K562 (cell line): ENCODE data around the gene MAP4K4. TPM values are rescaled to one million over a fixed set of nuclear protein-coding genes. Genes with fewer than 3 reads are reported as not detected.

ENCODE experiments used
- ATAC-seq: fragments of 200-7000 bp; cut with Tn5 transposase; 3 replicates; pipeline ENCODE4 v1.9.1; 2020; ENCODE audit warnings: moderate library complexity
- BruUV-seq: library from RNA; stranded (reverse); fragments of 400-500 nt; replicated peaks from 2 replicates; lab custom pipeline; 2021; lab: Mats Ljungman, UMichigan
- CTCF ChIA-PET: fragments of 300-600 bp; formaldehyde crosslinking; extraction: SDS; loops from one replicate; lab custom pipeline; 2021; ENCODE audit warnings: low intra/inter-chr PET ratio; lab: Yijun Ruan, JAX
- POLR2A ChIA-PET: fragments of 300-600, 350-650 bp; sonication (Branson Sonifier 250); formaldehyde crosslinking; extraction: SDS; loops from one replicate; lab custom pipeline; 2021; ENCODE audit warnings: antibody characterized with exemption, inconsistent platforms; lab: Yijun Ruan, JAX
- DNase-seq, 4 experiments: peaks; one replicate each; pipeline versions ENCODE4 v3.0.0 to v3.0.0-alpha.2; 2011 to 2018; ENCODE audit warnings: low spot score in 3 of 4, mixed read lengths in 3 of 4; ENCODE audit errors: extremely low read depth in 1 of 4
- FAIRE-seq: peaks from 2 replicates; lab custom pipeline; 2011; peaks lifted over from hg19 to GRCh38; lab: Jason Lieb, UNC
- H2AFZ ChIP-seq: 2 replicates; pipeline ENCODE4 v1.6.0; 2011; ENCODE audit warnings: low read depth, low read length, control low read depth, inconsistent platforms
- H3K27ac ChIP-seq: fragments of 200-600 bp; 3 replicates; pipeline ENCODE4 v1.8.0; 2011; ENCODE audit warnings: low read depth, mild to moderate bottlenecking, control low read depth, inconsistent platforms, low read length, moderate library complexity, mixed read lengths; ENCODE audit errors: extremely low read depth
- H3K27me3 ChIP-seq, 2 experiments: fragments of 300-600 bp in 1 of 2; 2 replicates in 1 of 2; 3 replicates in 1 of 2; pipeline versions ENCODE4 v1.6.0 to v1.8.0; 2011; ENCODE audit warnings: inconsistent platforms in 2 of 2, low read length in 2 of 2, mild to moderate bottlenecking in 1 of 2, mixed read lengths in 1 of 2, moderate library complexity in 1 of 2; ENCODE audit not compliant: control insufficient read depth in 2 of 2, insufficient read depth in 2 of 2
- H3K36me3 ChIP-seq: fragments of 300-600 bp; 3 replicates; pipeline ENCODE4 v1.8.0; 2011; ENCODE audit warnings: mild to moderate bottlenecking, low read length, inconsistent platforms; ENCODE audit not compliant: control insufficient read depth, insufficient read depth
- H3K4me1 ChIP-seq, 2 experiments: fragments of 200-600 bp in 1 of 2; replicated peaks in 1 of 2; 2 replicates in 1 of 2; 3 replicates in 1 of 2; pipeline versions ENCODE4 v1.5.1 to v1.8.0; 2011; ENCODE audit warnings: inconsistent platforms in 2 of 2, low read length in 2 of 2, mild to moderate bottlenecking in 1 of 2, mixed read lengths in 1 of 2, moderate library complexity in 1 of 2; ENCODE audit not compliant: control insufficient read depth in 2 of 2, insufficient read depth in 2 of 2
- H3K4me2 ChIP-seq: 2 replicates; pipeline ENCODE4 v1.6.1; 2011; ENCODE audit warnings: low read length, control low read depth, inconsistent platforms, mixed read lengths; ENCODE audit not compliant: insufficient read depth
- H3K4me3 ChIP-seq: fragments of 200-600 bp; sonication (generic), shearing (Covaris generic); 2 replicates; pipeline ENCODE4 v1.5.1; 2016; ENCODE audit warnings: control low read depth, inconsistent platforms
- H3K79me2 ChIP-seq: fragments of 200-600 bp; 3 replicates; pipeline ENCODE4 v1.8.0; 2011; ENCODE audit warnings: low read length, inconsistent platforms; ENCODE audit not compliant: control insufficient read depth, insufficient read depth
- H3K9ac ChIP-seq, 2 experiments: 2 replicates each; pipeline versions ENCODE4 v1.6.0 to v1.6.1; 2011; ENCODE audit warnings: low read depth in 2 of 2, low read length in 2 of 2, control low read depth in 1 of 2, inconsistent platforms in 1 of 2, mild to moderate bottlenecking in 1 of 2, mixed read lengths in 1 of 2; ENCODE audit not compliant: insufficient read depth in 1 of 2
- H3K9me1 ChIP-seq: one replicate; pipeline ENCODE4 v1.6.0; 2011; ENCODE audit warnings: inconsistent platforms, mild to moderate bottlenecking, low read length, moderate library complexity; ENCODE audit not compliant: control insufficient read depth, insufficient read depth
- H3K9me3 ChIP-seq: replicated peaks from 2 replicates; pipeline ENCODE4 v1.5.1; 2011; ENCODE audit warnings: low read depth, low read length, inconsistent platforms; ENCODE audit not compliant: control insufficient read depth, insufficient read depth
- H4K20me1 ChIP-seq: replicated peaks from 2 replicates; pipeline ENCODE4 v1.6.1; 2011; ENCODE audit warnings: low read length, inconsistent platforms, mixed read lengths; ENCODE audit not compliant: control insufficient read depth, insufficient read depth
- ESRRA ChIP-seq: fragments of 450-650 bp; IDR thresholded peaks from 2 replicates; pipeline ENCODE4 v1.6.1; 2014; ENCODE audit warnings: low read depth, mild to moderate bottlenecking, moderate library complexity, borderline replicate concordance
- HMG20A ChIP-seq: fragments of 450-650 bp; formaldehyde crosslinking; conservative IDR thresholded peaks from 2 replicates; pipeline ENCODE4 v1.4.0; 2020; ENCODE audit warnings: mild to moderate bottlenecking, mixed read lengths
- LEF1 ChIP-seq: fragments of 450-650 bp; IDR thresholded peaks from 2 replicates; pipeline ENCODE4 v1.6.1; 2016; ENCODE audit warnings: mild to moderate bottlenecking
- MLLT1 ChIP-seq, 2 experiments: fragments of 450-650 bp; IDR thresholded peaks; 2 replicates each; pipeline ENCODE4 v1.6.1; 2016
- MYBL2 ChIP-seq, 2 experiments: fragments of 450-650 bp in 1 of 2; sonication (generic) in 1 of 2; formaldehyde crosslinking in 1 of 2; IDR thresholded peaks; 2 replicates each; pipeline versions ENCODE4 v1.6.1 to v1.8.1; 2017 to 2022; ENCODE audit warnings: borderline replicate concordance in 1 of 2, inconsistent platforms in 1 of 2, low read depth in 1 of 2, mild to moderate bottlenecking in 1 of 2, missing genetic modification reagents in 1 of 2, moderate library complexity in 1 of 2
- POLR2B ChIP-seq: fragments of 450-650 bp; IDR thresholded peaks from 2 replicates; pipeline ENCODE4 v1.6.1; 2018; ENCODE audit warnings: low read depth; ENCODE audit not compliant: partially characterized antibody
- SMAD2 ChIP-seq: fragments of 150-350 bp; IDR thresholded peaks from 2 replicates; pipeline ENCODE4 v1.6.1; 2014; ENCODE audit warnings: low read depth, mild to moderate bottlenecking, low read length
- SREBF2 ChIP-seq: sonication (generic); formaldehyde crosslinking; IDR thresholded peaks from 2 replicates; pipeline ENCODE4 v1.4.0; 2020; ENCODE audit warnings: mild to moderate bottlenecking, missing genetic modification reagents
- STAG1 ChIP-seq: sonication (generic); formaldehyde crosslinking; IDR thresholded peaks from 2 replicates; pipeline ENCODE4 v1.5.0; 2020; ENCODE audit warnings: missing genetic modification reagents, borderline replicate concordance
- TFAM ChIP-seq: fragments of 250-450 bp; sonication (Bioruptor Pico); conservative IDR thresholded peaks from 2 replicates; pipeline ENCODE4 v1.5.0; 2021; ENCODE audit warnings: mild to moderate bottlenecking, moderate library complexity
- ZBED1 ChIP-seq: IDR thresholded peaks from 2 replicates; pipeline ENCODE4 v1.6.1; 2014
- ZFP30 ChIP-seq: fragments of 250-450 bp; sonication (Bioruptor Pico); IDR thresholded peaks from 2 replicates; pipeline ENCODE4 v1.8.0; 2022; ENCODE audit warnings: moderate library complexity, mild to moderate bottlenecking, inconsistent platforms, borderline replicate concordance
- ZNF12 ChIP-seq: sonication (generic); formaldehyde crosslinking; IDR thresholded peaks from 2 replicates; pipeline ENCODE4 v1.4.0; 2020; ENCODE audit warnings: mild to moderate bottlenecking, missing genetic modification reagents
- ZNF121 ChIP-seq: sonication (generic); formaldehyde crosslinking; conservative IDR thresholded peaks from 2 replicates; pipeline ENCODE4 v1.8.0; 2022; ENCODE audit warnings: missing genetic modification reagents
- WGBS: fragments of 100-300 bp; shearing (Covaris generic); methylation state at CpG from one replicate; pipeline ENCODE4 v1.1.6; 2016; ENCODE audit warnings: low coverage, mixed read lengths; ENCODE audit not compliant: insufficient coverage; ENCODE audit errors: missing lambda C conversion rate; 5-methylcytosine and 5-hydroxymethylcytosine counted together
- in situ Hi-C: fragments of 300-500 bp; cut with MboI; formaldehyde crosslinking; loops from 4 replicates; pipeline ENCODE4 v1.15.0; 2018; ENCODE audit warnings: inconsistent platforms, mixed read lengths
- intact Hi-C: fragments of 100-400 bp; cut with micrococcal nuclease; formaldehyde crosslinking; loops from 2 replicates; pipeline ENCODE4 v1.14.2; 2022
- polyA plus RNA-seq, 8 experiments: library from polyadenylated mRNA; depleted of rRNA in 4 of 8; stranded (reverse) in 5 of 8; unstranded in 3 of 8; fragments of >200 nt; fragmentation: Nextera tagmentation in 2 of 8; fragmentation: Illumina TruSeq in 1 of 8; extraction: Ambion mirVana in 2 of 8; extraction: Trizol in 1 of 8; gene quantifications; 2 replicates each; pipeline versions ENCODE4 v1.2.1 to v1.2.3, GENCODE V29; 2011 to 2014; ENCODE audit warnings: inconsistent platforms in 1 of 8, missing spikeins in 1 of 8
- total RNA-seq, 7 experiments: library from RNA; depleted of rRNA in 6 of 7; stranded (reverse); fragments of >200 nt in 6 of 7; fragmentation: Illumina TruSeq in 2 of 7; extraction: Trizol in 2 of 7; gene quantifications; 2 replicates each; pipeline versions ENCODE4 v1.2.1 to v1.2.3, GENCODE V29; 2011 to 2021; ENCODE audit warnings: low replicate concordance in 1 of 7

MAP4K4 gene
- total and polyA plus RNA-seq, 9 of the 15 experiments (the other 6 are each of a cell fraction or from before 2014, with no cell fraction given): 7.6 to 76.4 (median 50.6) TPM

GRCh38 chr2:101812226-101812625, 114.7 kb downstream of the MAP4K4 start (continued):
- TF ChIP-seq POLR2B (no peak), ZNF12 (CRISPR knock-in tag) (no peak), ESRRA (no peak), SREBF2 (CRISPR knock-in tag) (no peak), STAG1 (CRISPR knock-in tag) (no peak)
- TF ChIP-seq, all 486 proteins: peak for 0

GRCh38 chr2:101814752-101815151, 117.2 kb downstream of the MAP4K4 start:
- H3K4me3 ChIP-seq: no peak overlapping the region
- H2AFZ ChIP-seq: no peak overlapping the region
- in situ Hi-C loops: no loop called here
- H3K9ac ChIP-seq: no peak overlapping the region
- peaks cover 0 to 4% of the 10 kb centered on the region in 2 experiments; a peak in 3 of 5 replicates for H3K4me1 ChIP-seq
- TF ChIP-seq ZBED1 (no peak), LEF1 (no peak), ZNF121 (CRISPR knock-in tag) (no peak), SMAD2 (no peak), TFAM (no peak), MLLT1 (IDR thresholded peaks at IDR 0.05) (no peak), ZFP30 (CRISPR knock-in tag) (no peak), HMG20A (CRISPR knock-in tag) (no peak), MYBL2 (IDR thresholded peaks at IDR 0.05; ENCODE audit: low read depth) (no peak), MYBL2 (CRISPR knock-in tag; IDR thresholded peaks at IDR 0.05; ENCODE audit: borderline replicate concordance) (no peak)
- H3K4me2 ChIP-seq: no peak overlapping the region
- H3K27me3 ChIP-seq: no peaks in the 10 kb centered on the region
- POLR2A ChIA-PET: interaction anchor here (0.6 to 1.2 kb wide), 3 partner anchors 9 to 308 kb away, joined by 3 to 4 read pairs (median 3); no protein-coding TSS in a partner anchor
- ATAC-seq: no peak
- H3K36me3 ChIP-seq: no peaks in the 10 kb centered on the region
- intact Hi-C loops: no loop called here
- H4K20me1 ChIP-seq: no peaks in the 10 kb centered on the region
- peaks cover 56% of the 10 kb centered on the region for H3K79me2 ChIP-seq
- H3K9me1 ChIP-seq: no peaks in the 10 kb centered on the region
- no peaks in the 10 kb centered on the region for H3K9me3 ChIP-seq
- WGBS: 50% methylated on average over 2 of the region's 2 CpGs
- no TSS peak for BruUV-seq
- no peak for FAIRE-seq
- CTCF ChIA-PET: no interaction called here
- H3K27ac ChIP-seq: no peak overlapping the region
- DNase-seq: no peak
